Endothelial cell of hepatic sinusoid (primary cell): ENCODE data around the gene ZCCHC7.

Source experiments
- in situ Hi-C: cut with HindIII; loops from 2 replicates; pipeline ENCODE4 v1.10.0; 2017; ENCODE audit warnings: low sequenced_read_pairs

Gene ZCCHC7

DNA sequence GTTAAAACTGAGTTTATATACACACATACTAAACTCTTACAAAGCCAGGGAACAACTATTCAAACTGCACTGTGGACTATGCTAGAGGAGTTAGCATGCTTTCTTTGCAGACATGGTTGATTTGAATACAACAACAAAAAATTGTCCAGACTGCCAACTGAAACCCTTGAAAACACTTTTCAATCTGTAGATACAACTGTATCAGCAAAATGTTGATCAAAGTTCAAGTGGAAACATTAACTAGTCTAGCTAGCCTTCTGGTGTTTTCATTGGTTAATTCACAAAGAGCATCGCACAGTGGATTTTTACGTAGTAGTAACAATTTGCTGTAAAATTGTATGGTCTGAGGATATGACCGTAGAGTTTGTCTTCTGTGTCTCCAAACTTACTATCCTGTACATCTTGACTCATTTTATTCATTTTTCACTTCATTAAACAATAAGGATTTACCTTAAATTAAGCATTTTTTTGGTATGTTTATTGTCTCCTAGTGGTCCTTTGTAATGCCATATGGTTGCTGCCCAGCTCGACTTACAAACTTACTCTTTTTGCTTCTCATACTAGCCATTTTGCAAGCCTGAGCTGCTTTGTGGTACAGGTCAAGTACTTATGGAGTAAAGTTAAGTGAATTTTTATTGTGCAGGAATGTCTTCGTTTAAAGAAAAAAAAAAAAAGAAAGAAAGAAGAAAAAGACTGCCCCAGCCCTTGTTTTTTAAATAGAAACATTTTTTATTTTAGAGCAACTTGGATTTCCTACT lies 123.4 kb downstream of the ZCCHC7 start:
- in situ Hi-C loops = loop anchor here (5.0 kb wide), 1 partner anchor 46 kb away; no protein-coding TSS in a partner anchor

DNA sequence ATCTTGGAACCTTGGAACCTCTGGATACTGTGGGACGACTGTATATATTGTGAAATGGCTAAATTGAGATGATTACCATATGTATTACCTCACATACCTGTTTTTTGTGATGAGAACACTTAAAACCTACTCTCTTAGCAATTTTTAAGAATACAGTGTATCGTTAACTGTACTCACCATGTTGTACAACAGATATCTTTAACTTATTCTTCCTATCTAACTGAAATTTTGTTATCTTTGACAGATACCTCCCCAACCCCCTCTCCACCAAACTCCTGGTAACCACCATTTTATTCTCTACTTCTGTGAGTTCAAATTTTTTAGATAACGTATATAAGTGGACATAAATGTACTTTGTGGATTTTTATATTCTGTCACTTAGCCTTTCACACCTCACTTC lies 126.5 kb downstream of the ZCCHC7 start:
- in situ Hi-C loops = no loop called here

DNA sequence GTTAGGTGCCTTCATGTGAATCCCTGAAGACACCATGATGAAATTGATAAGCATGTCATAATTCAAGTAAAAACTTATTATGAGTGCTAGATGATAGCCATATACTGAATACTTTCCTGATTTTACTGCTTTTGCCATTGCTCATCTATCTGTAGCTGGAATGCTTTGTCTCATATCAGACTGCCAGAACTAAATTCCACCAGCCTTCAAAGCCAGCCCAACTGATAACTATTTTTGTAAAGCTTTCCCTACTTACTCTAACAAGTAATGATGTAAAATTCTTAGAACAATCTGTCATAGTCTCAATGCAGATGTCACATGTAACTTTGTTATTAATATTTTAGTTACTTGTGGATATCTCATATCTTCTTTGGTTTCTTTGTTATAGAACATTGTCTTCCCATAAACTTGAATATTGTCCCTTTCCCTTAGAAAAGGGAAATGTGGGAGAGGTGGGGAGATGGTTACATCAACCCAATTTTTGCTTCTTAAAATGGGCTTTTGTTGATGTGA lies 128.3 kb downstream of the ZCCHC7 start:
- in situ Hi-C loops = no loop called here

DNA sequence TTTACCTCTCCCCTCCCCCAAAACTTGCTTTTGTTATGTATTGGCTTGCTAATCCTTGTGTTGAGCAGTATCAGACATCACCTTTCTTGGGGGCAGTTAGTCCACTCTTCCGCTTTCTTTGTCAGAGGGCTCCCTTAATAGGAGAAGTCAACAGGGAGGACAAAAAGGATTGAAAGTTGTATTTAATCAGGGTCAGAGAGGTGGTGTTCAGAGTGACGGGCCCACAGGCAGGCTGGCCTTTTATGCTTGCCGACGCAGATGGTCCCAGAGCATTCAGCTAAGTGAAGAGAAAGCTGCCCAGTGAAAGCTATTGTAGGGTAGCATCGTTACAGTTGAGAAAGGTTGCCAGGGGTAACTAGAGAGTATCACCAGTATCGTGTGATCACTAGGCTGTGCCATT lies 131.1 kb downstream of the ZCCHC7 start:
- in situ Hi-C loops = no loop called here

DNA sequence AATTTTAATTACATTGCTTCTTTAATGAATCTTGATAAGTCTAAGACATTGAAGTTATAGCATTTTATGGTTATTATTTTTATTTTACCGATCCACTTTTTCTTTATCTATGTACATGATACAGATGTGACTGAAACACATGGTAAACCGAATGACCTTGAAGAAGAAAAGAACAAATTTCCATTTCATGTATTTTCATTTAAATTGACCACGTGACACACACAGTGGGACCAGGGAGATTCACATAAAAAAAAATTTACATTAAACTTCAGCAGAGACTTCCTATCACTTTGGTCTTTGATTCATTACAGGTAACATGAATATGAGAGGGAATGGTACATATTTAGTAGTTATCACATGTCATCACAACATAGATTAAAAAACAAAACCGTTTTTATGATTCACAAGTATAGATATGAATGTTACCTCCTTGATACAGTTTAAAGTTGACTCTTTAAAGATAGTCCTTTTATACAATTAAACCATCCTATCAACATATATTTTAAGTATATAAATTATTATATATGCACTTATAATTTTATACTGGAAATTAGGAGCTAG lies 133.1 kb downstream of the ZCCHC7 start:
- in situ Hi-C loops = no loop called here

DNA sequence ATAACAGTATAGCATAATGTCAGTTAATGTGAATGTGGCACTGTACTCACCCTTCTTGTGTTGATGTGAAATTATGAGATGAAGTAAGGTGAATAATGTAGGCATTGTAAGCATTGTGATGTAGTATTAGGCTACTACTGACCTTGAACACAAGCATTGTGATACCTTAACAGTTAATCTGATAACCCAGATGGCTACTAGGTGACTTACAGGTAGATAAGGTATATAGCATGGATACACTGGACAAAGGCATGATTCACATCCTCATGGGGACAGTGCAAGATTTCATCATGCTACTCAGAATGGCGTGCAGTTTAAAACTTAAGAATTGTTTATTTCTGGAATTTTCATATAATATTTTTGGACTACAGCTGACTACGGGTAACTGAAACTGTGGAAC lies 134.8 kb downstream of the ZCCHC7 start:
- in situ Hi-C loops = no loop called here

DNA sequence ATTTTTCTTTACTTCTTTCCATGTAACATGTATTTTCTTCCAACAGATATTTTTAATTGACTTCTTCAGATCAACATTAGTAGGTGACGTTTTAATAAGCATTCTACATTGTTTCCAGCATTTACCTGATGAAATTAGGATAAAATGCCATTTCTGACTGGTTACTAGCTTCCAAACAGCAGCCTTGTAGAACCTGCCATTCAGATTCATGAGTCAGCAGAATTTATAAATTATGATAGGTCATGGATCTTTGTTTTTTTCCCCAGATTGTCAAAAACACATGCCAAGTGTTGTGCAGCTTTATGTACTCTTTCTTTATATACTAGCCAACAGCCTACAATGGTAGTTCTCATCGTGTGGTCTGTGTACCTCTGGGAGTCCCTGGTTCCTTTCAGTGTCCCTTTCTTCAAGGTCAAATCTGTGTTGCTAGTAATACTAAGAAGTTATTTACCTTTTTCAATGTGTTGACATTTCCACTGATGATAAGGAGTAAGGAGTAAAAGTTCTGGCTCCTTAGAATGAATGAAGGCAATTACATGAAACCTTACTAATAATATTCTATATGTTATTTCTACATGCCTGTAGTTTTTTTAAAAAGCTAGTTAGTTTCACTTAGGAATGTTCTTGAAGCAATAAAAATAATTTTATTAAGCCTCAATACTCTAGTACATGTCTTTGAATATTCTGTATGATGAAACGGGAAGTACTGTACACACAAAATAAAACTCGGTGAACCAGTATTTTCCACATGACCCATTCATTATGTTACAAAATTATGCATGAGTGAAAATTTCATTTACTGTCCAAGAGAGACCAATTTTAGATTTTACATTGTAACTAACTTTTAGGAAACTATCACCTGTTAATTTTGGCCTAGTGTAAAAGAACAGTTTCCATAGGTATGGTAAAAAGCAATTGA lies 135.8 kb downstream of the ZCCHC7 start:
- in situ Hi-C loops = no loop called here

DNA sequence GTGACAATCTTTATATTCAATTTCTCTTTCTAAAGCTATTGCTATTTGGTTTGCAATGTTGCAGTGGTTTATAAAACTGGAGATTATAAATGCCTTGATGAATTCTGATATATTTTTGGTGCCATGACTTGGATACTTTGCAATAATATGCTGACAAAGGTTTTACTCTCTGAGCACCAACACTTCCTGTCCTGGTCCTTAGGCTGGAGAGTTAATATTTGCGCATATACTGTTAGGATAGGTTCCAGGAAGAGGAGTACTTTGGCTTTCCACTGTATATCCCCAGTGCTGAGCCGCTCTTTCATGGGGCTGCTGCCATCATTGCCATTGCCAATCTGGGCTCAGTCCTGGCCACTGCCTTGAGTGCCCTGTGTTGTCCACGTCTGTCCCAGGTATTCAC lies 139.6 kb downstream of the ZCCHC7 start:
- in situ Hi-C loops = no loop called here

DNA sequence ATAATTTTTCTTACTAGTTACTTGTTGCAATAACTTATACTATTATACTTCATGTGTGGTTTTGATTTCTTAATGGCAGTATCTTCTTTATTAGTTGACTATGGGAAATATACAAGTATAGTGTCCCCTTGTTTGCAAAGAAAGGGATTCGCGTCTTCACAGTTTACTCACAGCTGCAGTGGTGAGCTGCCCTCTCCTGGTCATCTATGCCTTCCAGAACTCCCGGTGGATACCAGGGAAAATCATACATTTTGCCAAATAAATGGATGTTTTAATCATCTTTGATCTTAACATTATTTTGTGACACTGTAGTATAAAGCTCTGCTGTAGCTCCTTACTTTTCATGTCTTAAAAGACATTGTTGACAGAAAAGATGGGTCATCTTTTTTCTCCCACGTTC lies 142.0 kb downstream of the ZCCHC7 start:
- in situ Hi-C loops = no loop called here

DNA sequence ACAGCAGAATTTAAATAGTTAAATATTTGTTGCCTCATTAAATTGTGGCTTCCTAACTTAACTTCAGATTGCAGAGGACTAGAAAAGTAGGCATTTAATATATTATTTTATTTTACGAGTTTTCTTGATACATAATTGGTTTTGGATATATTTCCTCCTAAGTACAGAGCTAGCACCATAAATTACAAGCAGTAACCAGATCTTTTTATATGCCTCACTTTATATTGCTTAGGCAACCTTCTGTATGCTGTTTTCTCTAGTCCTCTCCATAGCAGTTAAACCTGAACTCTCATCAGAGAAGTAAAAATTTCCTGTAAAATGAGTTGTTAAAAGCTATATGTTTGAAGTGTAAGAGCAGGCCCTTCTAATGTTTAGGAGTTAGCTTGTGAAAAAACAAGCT lies 144.2 kb downstream of the ZCCHC7 start:
- in situ Hi-C loops = no loop called here

DNA sequence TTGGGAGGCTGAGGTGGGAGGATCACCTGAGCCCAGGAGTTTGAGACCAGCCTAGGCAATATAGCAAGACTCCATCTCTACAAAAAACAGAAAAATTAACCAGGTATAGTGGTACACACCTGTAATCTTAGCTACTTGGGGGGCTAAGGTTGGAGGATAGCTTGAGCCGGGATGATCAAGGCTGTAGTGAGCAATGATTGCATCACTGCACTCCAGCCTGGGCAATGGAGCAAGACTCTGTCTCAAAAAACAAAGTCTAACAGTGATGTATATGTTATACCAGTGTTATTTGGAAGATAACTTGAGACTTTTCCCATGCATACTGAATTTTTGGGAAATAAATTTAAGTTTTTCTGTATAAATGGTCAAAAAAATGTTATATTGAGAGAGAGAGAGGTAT lies 146.3 kb downstream of the ZCCHC7 start:
- in situ Hi-C loops = no loop called here

DNA sequence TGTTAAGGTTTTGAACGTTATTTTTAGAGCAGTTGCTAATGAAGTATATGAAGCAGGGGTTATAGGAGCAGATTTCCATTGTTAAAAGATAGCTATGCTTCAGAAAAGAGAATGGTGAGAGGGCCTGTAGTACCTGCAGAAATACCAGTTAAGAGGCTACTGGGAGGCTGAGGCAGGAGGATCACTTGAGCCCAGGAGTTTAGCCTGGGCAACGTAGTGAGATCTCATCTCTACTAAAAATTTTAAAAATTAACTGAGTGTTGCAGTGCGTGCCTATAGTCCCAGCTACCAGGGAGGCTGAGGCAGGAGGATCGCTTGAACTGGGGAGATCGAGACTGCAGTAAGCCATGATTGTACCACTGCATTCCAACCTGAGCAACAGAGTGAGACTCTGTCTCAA lies 148.8 kb downstream of the ZCCHC7 start:
- in situ Hi-C loops = no loop called here

DNA sequence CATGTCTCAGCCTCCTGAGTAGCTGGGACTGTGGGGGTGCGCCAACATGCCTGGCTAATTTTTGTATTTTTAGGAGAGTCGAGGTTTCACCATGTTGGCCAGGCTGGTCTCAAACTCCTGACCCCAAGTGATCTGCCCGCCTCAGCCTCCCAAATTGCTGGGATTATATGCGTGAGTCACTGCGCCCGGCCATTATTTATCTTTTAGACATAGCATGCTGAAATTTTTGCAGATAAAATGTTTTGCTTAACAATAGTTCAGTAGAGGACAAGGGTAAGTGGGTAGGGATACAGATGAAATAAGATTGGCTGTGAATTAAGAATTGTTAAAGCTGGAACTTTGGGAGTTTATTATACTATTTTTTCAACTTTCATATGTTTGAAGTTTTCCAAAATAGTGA lies 151.3 kb downstream of the ZCCHC7 start:
- in situ Hi-C loops = no loop called here

DNA sequence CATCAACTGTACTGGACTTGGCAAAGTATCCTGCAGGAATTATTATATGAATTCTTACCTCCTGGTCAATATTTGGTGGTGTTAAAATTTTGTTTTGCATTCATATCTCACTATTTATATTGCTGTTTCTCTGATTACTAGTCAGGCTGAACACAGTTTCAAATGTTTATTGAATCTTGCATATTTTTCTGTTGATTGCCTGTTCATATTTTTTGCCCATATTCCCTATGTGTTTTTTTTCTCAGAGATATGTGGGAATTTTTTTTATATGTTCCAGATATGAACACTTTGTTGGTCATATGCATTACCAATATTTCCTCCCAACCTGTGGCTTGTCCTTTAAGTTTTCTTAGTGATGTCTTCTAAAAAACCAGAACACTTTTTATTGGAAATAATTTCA lies 153.2 kb downstream of the ZCCHC7 start:
- in situ Hi-C loops = no loop called here

DNA sequence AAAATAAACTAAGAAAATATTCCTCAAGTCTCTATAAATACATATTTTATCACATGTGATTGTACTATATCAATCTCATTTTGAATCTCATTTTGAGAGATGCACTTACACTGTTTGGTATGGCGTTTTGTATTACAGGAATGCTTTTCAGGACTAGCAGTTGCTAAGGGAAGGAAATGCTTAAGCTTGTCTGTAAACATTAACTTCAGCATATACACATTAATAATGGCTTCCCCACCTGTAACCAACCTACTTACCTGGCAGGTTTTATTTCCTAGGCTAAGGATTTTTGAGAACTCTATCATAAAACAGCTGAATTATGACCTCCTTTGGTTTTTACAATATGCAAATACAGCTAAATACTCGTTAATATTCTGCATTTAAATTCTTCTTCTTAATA lies 161.2 kb downstream of the ZCCHC7 start:
- in situ Hi-C loops = no loop called here

DNA sequence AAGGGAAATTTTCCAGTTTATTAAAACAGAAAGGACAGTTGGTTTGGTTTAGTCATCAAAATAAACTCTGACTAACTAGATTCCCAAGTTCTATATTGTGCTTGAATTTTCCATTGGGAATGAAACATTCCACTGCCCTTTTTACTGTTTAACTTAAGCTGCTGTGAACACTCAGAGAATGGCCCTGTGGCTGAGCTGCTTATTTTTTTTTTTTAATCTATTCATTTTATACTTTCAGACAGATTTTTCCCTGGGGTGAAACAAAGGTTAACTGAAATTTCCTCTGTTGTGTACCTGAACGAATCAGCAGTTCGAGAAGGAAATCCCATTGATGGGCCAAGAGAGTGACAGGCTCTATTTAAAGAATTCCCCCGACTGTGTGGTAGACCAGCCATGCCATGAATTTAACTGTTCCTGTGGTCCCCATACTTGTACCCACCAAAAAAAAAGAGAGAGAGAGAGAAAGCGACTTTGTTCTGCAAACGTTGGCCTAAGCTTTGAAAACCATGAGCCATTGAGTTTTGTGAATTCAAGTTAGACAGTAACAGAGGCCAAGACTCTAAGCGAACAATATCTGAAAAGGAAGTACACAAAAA lies 163.5 kb downstream of the ZCCHC7 start:
- in situ Hi-C loops = no loop called here

DNA sequence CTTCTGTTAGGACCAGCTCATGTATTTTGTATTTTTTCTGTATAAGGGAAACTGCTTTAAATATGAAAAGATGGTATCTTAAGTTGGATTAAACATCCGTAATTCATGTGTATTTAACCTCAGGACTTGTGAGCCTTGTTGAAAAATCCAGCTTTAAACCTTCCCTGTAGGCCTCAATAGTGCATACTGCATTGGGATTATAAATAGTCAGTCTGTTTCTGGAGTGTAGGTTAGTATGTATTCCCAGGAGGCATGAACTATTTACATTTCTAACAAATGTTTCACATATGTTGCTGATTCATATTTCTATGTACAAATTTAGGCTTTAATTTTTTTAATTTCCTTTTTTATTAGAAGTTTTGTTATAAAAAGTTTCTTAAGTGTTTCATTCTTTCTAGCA lies 164.3 kb downstream of the ZCCHC7 start:
- in situ Hi-C loops = no loop called here

DNA sequence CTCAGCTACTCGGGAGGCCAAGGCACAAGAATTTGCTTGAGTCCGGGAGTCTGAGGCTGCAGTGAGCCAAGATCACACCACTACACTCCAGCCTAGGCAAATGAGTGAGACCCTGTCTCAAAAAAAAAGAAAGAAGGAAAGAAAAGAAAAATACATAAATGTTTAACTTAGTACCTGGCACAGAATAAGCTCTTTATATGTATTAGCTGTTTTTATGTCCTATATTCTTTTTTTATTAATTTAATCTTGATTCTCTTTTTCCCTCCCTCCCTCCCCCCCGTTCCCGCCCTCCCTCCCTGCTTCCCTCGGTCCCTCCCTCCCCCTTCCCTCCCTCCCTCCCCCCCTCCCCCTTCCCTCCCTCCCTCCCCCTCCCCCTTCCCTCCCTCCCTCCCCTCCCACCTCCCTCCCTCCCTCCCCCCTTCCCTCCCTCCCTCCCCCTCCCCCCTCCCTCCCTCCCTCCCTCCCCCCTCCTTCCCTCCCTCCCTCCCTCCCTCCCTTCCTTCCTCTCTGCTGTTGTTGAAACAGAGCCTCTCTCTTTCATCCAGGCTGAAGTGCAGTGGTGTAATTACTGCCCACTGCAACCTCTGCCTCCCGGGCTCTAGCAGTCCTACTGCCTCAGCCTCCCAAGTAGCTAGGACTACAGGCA lies 166.3 kb downstream of the ZCCHC7 start:
- in situ Hi-C loops = no loop called here

DNA sequence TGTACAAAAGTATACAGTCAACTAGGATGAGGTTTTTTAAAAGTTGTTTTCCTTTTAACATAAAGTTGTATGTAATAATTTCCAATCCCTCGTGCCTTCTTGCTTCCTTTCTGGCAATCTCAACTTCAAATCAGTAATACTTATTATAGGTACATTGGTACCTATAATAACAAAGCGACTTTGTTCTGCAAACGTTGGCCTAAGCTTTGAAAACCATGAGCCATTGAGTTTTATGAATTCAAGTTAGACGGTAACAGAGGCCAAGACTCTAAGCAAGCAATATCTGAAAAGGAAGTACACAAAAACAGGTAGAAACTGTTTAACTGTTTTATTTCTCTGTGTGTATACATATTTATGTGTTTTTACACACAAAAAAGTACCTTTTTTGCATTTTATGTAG lies 166.9 kb downstream of the ZCCHC7 start:
- in situ Hi-C loops = no loop called here

DNA sequence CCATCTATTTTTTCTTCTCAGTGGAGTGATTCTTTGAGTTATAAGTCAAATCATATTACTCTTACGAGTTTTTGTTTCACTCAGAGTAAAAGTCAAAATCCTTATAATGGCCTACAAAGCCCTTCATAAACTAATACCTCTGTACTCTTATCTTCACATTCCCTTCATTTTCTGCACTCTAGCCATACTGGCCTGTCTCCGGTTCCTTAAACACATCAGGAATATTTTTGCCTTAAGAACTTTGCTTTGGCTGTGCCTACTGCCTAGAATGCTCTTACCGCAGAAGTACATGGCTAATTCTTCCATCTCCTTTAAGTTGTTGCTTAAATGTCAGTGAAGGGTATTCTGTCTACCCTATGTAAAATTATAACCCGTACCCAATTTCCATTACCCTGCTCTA lies 169.3 kb downstream of the ZCCHC7 start:
- in situ Hi-C loops = no loop called here
